Measurements from ENCODE around the gene NCOA7.
"Not testable (repeated sequence)": the region's sequence is repeated elsewhere in the genome, so short reads cannot be mapped to it uniquely, and the experiment has no call there.

NCOA7 gene

DNA sequence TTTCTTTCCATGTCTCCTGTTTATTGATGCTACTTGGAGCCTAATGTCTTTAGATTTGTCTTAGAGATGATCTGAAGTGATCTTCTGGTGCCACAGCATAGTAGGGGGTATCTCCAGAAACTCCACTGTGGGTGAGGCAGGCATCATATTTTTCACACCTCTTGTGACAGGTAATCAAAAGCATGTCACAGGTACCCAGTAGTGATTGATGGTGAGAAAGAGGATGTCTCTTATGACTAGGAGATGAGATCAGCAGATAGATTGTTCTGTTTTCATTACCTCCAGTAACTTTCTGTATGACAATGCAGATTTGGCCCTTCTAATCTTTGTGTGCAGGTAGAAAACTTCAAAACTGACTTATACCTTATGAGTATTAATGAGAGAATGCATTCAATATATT, 13.5 kb downstream of the NCOA7 start:
- intact Hi-C loops (cut with DNase I), result no loop called here
- DNase-seq, result no peak

GRCh38 chr6:125804866-125805425, 14.2 kb downstream of the NCOA7 start:
- DNase-seq; intact Hi-C loops (cut with DNase I): not testable (repeated sequence)

GRCh38 chr6:125806813-125807212, 16.1 kb downstream of the NCOA7 start:
- intact Hi-C loops (cut with DNase I), result no loop called here
- no peak for DNase-seq

DNA sequence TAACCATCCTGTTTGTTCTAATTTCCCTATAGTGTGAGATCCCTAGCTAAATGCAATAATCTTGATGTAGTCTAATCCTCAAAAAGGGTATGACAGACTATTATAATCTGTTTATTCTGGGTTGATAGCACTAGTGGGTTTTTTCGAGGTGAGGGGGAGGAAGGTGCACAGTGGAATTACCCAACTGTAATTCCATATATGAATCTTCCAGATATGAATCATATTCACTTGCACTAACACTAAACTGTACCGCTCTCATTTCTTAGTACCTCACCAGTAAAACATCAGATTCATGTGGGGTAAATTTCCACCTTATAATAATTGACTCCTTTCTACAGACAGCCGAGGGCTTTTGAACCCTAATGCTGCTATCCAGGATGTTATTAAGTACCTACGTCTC, 16.5 kb downstream of the NCOA7 start:
- DNase-seq, result no peak
- intact Hi-C loops (cut with DNase I), result no loop called here

DNA sequence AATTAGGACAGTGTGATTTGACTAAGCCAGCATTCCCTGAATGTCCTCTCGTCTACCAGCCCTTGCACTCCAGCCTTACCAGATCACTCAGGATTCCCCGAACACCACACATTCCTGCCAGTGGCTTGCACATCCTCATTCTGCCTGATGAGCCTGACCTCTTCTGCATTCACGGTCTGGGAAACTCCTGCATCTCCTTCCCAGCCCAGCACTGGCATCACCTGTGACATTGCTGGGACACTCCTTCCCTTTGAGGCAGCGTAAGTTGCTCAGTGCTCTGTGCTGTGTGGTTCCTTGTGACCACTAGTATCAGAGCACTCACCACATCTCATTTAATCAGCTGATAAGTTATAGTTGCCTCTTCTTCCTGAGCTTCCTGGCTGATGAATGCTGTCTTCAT, 17.3 kb downstream of the NCOA7 start:
- DNase-seq, result peak in 1 of 42 donors; percentile 15

GRCh38 chr6:125808591-125808990, 17.8 kb downstream of the NCOA7 start:
- intact Hi-C loops (cut with DNase I), result no loop called here

More for the DNA sequence above, 17.3 kb downstream of the NCOA7 start:
- intact Hi-C loops (cut with DNase I), result no loop called here

GRCh38 chr6:125809570-125810170, 18.9 kb downstream of the NCOA7 start:
- DNase-seq, result no peak
- intact Hi-C loops (cut with DNase I), result no loop called here

More at GRCh38 chr6:125808591-125808990, 17.8 kb downstream of the NCOA7 start:
- no peak for DNase-seq

GRCh38 chr6:125810445-125810844, 19.7 kb downstream of the NCOA7 start:
- intact Hi-C loops (cut with DNase I), result no loop called here

GRCh38 chr6:125811259-125811658, 20.5 kb downstream of the NCOA7 start:
- intact Hi-C loops (cut with DNase I), result no loop called here
- no peak for DNase-seq

More at GRCh38 chr6:125810445-125810844, 19.7 kb downstream of the NCOA7 start:
- no peak for DNase-seq

- intact Hi-C loops (cut with DNase I), result no loop called here
- peak in 1 of 42 donors; percentile 35 for DNase-seq
These were observed 21.9 kb downstream of the NCOA7 start for GRCh38 chr6:125812394-125813292.

DNA sequence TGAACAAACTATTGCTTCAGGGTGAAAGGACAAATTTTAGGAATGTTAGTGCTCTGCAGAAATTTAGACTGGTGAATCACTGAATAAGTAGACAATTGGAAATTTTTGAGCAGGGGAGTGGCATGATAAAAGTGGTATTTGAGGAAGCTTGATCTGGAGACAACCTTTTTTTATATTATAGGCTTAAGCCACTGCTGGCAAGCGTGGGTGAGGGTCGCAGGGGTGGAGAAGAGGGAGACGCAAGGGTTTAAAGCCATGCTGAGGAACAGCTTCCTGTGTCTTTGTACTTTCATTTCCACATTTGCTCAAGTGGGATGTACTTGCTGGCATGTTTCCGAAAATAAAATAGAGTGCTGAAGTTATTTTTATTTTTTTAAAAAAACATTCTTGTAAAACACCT, 23.7 kb downstream of the NCOA7 start:
- DNase-seq, result no peak
- intact Hi-C loops (cut with DNase I), result no loop called here

DNA sequence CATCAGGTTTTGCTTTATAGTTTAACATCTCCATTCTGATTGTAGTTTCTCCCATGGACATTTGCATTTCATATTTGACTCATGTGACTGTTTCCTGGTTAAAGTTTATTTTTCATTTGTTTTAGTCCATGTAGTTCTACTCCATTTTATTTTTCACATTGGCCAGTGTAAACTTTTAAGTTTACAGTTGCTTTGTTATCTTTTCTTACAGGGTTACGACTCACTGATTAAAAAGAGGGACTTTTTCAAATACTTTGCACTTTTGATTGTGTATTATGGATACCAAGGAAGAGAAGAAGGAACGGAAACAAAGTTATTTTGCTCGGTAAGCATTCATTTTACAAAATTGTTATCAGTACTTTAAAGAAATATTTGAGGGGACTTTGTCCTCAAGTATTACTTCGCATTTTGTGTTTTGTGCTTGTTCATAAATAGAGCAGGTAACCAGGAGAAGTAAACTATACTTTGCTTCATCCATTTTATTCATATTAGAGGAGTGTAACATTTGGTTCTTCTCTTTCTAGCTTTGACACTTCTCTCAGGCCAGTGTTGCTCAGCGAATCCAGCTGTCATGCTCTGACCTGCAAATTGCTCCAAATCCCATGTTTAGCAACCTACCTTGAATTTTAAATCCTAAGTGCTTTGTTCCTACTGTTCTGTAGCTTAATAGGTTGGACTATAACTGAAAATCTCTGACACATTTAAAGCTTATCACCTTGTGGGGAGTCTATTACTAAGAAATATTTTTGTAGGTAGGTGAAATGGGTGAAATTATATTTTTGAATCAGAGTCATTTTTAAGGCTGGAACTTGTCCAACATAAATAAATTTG, 24.5 kb downstream of the NCOA7 start:
- intact Hi-C loops (cut with DNase I), result no loop called here
- DNase-seq, result no peak

DNA sequence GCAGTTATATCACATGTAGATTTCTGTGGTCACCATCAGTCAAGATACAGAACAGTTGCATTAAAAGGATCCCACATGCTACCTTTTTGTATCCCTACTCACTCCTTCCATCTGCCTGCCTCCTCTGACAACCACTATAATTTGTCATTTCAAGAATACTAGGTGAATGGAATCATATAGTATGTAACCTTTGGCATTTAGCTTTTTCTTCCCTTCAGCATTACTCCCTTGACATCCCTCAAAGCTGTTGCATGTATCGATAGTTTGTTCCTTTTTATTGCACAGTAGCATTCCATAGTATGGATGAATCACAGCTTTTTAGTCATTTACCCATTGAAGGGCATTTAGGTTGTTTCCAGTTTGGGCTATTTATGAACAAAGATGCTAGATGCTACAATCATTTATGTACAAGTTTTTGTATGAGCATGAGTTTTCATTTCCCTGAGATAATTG, 26.1 kb downstream of the NCOA7 start:
- intact Hi-C loops (cut with DNase I), result no loop called here
- no peak for DNase-seq

- intact Hi-C loops (cut with DNase I), result no loop called here
- DNase-seq, result no peak
These were observed 27.5 kb downstream of the NCOA7 start for GRCh38 chr6:125818225-125818657.

- intact Hi-C loops (cut with DNase I), result no loop called here
- no peak for DNase-seq
These were observed 28.1 kb downstream of the NCOA7 start for GRCh38 chr6:125818772-125819260.

- intact Hi-C loops (cut with DNase I), result no loop called here
- DNase-seq, result peak in 18 of 42 donors; percentile 17 to 69 (median 39)
These were observed 29.0 kb downstream of the NCOA7 start for GRCh38 chr6:125819535-125820326.

GRCh38 chr6:125821825-125822281, 31.1 kb downstream of the NCOA7 start:
- DNase-seq, result peak in 32 of 42 donors; percentile 25 to 84 (median 52)
- intact Hi-C loops (cut with DNase I), result no loop called here

DNA sequence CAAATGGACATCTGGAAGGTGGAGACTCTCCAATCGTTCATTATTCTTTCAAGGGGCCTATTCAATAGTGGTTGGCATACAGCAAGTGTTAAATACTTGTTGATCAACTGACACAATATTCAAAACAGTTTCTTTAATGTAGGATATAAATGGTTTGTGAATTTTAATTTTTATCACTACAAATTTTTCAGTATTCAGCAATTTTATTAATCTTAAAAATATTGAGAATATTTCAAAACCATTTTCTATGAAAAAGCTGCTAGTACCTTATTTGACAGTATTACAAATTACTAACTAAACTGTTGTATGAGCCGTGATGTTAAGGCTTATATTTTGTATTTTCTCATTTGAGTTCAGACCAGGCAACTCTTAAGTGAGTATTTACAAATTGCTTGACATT, 32.4 kb downstream of the NCOA7 start:
- no peak for DNase-seq
- intact Hi-C loops (cut with DNase I), result no loop called here

All from head of caudate nucleus (tissue), 42 donors.